ENCODE data around the gene SLIT3.
A peak's percentile ranks its signal among the peaks of the same experiment; 100 is the strongest.

Gene SLIT3

DNA sequence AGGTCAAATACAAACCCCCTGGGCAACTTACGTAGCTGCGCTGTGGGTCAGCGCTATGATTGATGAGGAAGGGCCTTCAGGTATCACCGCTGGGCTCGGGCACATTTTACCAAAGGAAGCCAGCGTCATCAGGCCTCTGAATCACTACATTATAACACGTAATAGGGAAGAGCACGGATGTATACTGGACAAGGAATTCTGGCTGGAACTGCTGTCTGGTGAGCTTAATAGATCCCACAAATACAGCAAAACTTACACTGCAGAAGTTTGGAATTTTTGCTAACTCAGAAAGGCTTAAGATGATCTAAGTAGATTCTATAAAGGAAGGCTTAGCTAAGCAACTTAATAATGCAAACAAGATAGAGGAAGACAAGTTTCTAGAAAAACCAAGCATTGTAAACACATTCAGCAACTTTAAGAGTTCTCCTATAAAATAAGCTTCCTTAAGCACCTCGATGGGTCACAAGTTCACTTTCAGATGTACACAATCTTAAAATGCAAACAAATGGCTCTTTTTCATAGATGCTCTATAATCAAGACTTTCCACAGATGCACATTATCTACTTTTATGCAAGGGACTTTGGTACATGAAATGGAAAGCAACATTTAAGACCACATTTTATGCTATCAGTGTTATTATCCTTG lies 361.7 kb downstream of the SLIT3 start:
- H3K4me3 ChIP-seq (ENCODE audit: low read length) = no peak overlapping the region
- no peak for DNase-seq (ENCODE audit: low read depth)
- TF ChIP-seq, protein P1, sequence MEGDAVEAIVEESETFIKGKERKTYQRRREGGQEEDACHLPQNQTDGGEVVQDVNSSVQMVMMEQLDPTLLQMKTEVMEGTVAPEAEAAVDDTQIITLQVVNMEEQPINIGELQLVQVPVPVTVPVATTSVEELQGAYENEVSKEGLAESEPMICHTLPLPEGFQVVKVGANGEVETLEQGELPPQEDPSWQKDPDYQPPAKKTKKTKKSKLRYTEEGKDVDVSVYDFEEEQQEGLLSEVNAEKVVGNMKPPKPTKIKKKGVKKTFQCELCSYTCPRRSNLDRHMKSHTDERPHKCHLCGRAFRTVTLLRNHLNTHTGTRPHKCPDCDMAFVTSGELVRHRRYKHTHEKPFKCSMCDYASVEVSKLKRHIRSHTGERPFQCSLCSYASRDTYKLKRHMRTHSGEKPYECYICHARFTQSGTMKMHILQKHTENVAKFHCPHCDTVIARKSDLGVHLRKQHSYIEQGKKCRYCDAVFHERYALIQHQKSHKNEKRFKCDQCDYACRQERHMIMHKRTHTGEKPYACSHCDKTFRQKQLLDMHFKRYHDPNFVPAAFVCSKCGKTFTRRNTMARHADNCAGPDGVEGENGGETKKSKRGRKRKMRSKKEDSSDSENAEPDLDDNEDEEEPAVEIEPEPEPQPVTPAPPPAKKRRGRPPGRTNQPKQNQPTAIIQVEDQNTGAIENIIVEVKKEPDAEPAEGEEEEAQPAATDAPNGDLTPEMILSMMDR (conservative IDR thresholded peaks at IDR 0.05; ENCODE audit: low read length) = no peak

DNA sequence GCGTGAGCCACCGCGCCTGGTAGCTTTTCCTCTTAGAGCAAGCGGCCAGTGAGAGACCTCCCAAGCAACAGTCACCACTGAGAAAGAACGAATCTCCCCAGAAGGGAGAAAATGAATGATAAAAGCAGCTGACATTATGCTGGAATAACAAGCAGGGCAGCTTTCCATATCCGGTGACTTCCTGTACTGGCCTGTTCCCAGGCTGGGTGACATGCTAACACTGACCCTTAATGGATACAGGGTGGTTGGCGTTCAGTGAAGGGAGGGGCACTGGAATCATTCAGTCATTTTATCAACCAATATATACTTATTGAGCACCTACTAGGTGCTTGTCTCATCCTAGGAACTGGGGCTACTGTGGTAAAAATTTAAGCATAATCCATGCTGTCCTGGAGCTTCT lies 364.4 kb downstream of the SLIT3 start:
- H3K4me3 ChIP-seq (ENCODE audit: low read length) = no peak overlapping the region
- TF ChIP-seq, protein P1 (conservative IDR thresholded peaks at IDR 0.05; ENCODE audit: low read length) = no peak
- DNase-seq (ENCODE audit: low read depth) = no peak

DNA sequence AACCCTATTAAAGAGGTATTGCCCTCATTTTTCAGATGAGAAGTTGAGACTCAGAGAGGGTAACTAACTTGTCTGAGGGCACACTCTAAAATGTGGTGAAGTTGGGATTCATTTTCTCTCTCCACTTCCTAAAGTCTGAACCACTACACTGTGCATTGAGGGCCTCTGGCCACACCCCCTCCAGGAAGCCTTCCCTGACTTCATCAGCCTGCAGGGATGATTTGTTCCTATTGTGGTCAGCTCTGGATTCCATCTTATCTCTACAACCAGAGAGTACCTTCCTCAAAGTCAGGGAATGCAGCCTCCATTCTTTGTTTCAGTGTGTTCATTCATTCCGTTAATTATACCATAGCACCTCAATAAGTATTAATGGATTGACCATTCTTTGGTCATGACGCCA lies 365.8 kb downstream of the SLIT3 start:
- TF ChIP-seq, protein P1 (conservative IDR thresholded peaks at IDR 0.05; ENCODE audit: low read length) = no peak
- H3K4me3 ChIP-seq (ENCODE audit: low read length) = no peak overlapping the region
- no peak for DNase-seq (ENCODE audit: low read depth)

DNA sequence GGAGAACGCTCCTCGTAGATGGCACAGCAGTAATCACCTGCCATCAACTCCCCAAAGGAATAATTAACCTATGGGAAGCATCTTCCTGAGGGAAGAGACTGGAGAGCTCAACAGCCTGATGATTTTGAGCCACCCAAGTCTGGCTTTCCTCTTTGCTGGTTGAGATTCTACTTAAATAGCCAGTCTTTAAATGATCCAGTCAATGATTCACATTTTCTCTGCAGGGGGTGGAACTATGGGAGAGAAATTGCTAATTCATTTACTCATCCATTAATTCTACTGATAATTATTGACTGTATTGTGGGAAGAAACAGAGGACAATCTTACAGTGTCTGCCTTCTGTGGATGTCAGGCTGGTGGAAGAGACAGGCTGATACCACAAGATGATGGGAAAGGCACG lies 366.8 kb downstream of the SLIT3 start:
- TF ChIP-seq, protein P1 (conservative IDR thresholded peaks at IDR 0.05; ENCODE audit: low read length) = no peak
- no peak for DNase-seq (ENCODE audit: low read depth)

DNA sequence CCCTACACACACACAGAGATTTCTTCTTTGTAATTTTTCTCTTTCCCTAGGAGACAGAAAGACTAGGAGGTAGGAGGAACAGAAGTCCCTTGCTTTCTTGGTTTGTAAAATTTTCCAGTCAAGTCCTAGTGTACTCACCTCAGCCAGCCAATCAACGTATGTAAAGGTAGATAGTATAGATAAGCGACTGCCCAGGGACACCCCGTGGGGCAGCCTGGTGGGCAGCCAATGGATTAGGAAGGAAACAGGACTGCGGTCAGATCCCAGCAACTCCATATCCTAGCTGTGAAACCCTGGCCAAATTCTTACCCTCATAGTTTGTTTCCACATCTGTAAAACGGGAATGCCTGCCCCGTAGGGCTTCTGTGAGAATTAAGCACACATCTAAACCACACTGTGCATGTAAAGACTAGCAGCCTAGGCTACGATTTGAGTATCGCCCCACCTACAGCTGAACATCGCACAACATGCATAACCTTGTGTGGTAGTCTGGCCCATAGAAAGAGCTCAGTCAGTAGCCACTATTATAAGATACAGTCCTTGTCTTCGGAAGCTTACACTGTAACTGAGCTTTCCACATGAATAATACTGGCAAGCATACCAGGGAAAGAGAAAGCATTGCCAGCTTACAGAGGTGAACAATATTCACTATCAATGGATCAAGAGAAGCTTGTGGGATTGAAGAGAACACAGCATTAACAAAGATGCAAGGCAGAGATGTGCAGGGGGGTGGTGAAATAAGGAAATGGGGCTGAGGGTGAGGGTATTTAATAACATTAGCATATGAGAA lies 368.3 kb downstream of the SLIT3 start:
- no peak for DNase-seq (ENCODE audit: low read depth)
- no peak overlapping the region for H3K4me3 ChIP-seq (ENCODE audit: low read length)
- TF ChIP-seq, protein P1 (conservative IDR thresholded peaks at IDR 0.05; ENCODE audit: low read length) = no peak

More for the DNA sequence above, 366.8 kb downstream of the SLIT3 start:
- no peak overlapping the region for H3K4me3 ChIP-seq (ENCODE audit: low read length)

DNA sequence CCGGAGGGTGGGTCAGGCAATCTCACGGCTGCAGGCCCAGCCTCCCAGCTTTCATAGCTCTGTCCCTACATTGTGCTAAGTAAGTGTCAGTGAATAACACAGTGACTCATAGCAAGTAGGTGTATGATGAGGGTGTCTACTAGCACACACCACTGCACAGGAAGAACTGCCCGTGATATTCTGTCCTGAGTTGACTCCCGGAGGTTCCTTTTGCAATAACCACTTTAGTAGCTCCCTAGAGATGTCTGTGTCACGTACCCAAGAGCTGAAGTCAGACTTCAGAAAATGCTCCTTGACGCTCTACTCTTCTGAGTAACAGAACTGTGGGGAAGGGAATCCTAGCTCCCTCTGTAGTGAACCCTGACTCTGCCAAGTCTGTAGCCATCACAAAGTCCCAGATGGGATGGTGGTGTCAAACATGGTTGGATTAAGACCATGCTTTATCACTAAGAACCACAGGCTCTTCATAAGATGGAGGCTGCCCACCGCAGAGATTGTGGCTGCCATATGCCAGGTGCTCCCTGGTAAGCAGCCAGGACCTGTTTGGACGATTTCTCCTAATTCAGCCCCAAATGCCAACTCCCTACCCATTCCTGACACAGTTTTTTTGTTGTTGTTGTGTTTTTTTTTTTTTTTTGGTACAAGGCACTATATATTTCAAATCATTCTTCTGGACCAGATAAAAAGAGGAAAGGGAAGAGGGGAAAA lies 369.1 kb downstream of the SLIT3 start:
- no peak overlapping the region for H3K4me3 ChIP-seq (ENCODE audit: low read length)
- DNase-seq (ENCODE audit: low read depth) = peak; percentile 95
- TF ChIP-seq, protein P1 (conservative IDR thresholded peaks at IDR 0.05; ENCODE audit: low read length) = no peak
